DMS53 treated with DMSO at 0.1 percent for 48 hours (cell line): ENCODE measurements around the gene CDKN2AIP.
"Not testable (repeated sequence)": the region's sequence is repeated elsewhere in the genome, so short reads cannot be mapped to it uniquely, and the experiment has no call there.

ENCODE experiments used
- DNase-seq: peaks from one replicate; lab custom pipeline; 2025; ENCODE audit not compliant: unreplicated experiment; lab: John Stamatoyannopoulos, UW

CDKN2AIP gene

DNA sequence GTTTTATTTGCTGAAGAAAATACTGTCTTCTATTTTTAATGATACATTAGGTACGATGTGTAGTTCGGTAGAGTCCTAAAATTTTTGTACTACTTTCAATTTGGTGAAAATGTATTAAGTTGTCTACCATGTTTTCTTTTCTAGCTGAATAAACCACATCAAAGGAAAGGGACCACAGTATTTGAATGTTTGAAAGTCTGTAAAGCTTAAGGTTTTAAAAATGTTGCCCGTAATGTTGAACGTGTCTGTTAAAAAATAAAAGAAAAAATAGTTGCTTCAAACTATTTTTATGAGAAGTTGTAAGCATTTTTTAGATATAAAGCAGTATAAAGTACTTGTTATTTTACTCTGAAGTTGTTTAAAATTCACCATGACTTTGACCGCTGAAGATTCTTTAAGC is 3.2 kb downstream of the CDKN2AIP start:
- DNase-seq = no peak

DNA sequence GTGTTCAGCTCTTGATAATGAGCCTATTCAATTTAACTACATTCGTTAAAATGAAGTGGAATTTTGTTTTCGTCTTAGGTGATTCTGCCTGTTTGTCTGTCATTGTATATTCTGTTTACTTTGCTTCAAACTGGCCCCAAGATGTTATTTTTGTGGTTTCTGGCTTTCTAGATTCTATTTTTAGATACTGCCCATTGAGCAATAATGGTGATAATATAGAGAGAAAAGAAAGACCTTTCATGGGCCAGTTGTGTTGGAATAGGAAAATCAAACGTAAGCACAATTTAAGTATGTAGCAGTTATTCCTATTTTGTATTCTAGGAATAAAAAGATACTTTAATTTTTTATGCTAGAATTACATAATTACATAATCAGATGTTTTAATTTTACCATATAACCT is 4.0 kb downstream of the CDKN2AIP start:
- no peak for DNase-seq

GRCh38 chr4:183449193-183449882 is 4.9 kb downstream of the CDKN2AIP start:
- no peak for DNase-seq

- no peak for DNase-seq
Observed at GRCh38 chr4:183450108-183450507, 5.7 kb downstream of the CDKN2AIP start.

DNA sequence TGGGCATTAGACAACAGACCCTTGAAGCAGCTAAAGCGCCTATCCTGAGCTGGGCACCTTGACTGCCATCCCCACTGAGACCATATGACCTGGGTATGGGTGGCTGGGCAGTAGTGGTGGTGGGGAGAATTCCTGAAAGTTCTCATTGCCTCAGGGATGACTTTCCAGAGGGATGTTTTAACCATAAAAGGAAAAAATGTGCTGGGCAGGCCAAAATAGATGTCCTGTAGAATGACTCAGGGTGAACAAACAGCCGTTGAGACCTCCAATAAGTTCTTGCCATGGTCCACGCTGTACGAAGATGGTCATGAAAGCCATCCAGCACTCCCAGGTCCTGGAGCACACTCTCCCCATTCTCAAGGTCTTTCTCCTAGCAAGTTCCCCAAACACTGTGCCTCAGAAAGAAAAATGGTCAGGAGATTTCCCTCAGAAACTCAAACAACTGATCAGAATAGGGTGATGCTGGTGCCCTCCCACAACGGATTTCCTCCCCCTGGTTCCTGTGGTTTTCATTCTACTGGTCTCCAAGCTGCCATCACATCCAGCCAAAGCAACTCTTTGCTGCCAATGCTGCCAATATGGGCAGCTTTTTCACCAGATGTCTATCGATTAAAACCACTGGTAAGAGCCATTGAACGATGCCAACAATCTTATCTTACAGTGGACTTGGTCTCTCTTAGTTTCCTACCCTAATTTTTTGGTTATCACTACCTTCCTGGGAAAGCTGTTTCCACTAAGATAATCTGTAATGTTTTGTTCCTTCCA is 11.2 kb downstream of the CDKN2AIP start:
- DNase-seq = no peak

- DNase-seq = no peak
Observed at GRCh38 chr4:183458005-183458404, 13.6 kb downstream of the CDKN2AIP start.

DNA sequence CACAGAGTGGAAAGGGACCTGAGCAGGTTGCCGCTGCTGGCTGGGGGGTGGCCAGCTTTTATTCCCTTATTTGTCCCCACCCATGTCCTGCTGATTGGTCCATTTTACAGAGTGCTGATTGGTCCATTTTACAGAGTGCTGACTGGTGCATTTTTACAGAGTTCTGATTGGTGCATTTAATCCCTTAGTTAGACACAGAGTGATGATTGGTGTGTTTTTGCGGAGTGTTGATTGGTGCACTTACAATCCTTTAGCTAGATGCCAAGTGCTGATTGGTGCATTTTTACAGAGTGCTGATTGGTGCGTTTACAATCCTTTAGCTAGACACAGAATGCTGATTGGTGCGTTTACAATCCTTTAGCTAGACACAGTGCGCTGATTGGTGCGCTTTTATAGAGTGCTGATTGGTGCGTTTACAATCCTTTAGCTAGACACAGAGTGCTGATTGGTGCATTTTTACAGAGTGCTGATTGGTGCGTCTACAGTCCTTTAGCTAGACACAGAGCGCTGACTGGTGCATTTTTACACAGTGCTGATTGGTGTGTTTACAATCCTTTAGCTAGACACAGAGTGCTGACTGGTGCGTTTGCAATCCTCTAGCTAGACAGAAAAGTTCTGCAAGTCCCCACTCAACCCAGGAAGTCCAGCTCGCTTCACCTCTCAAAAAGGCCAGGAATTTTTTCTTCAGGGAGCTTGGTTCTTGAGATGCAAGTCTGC is 19.6 kb downstream of the CDKN2AIP start:
- DNase-seq = not testable (repeated sequence)

- not testable (repeated sequence) for DNase-seq
Observed at GRCh38 chr4:183465879-183466278, 21.4 kb downstream of the CDKN2AIP start.

- DNase-seq = no peak
Observed at GRCh38 chr4:183467246-183467645, 22.8 kb downstream of the CDKN2AIP start.

DNA sequence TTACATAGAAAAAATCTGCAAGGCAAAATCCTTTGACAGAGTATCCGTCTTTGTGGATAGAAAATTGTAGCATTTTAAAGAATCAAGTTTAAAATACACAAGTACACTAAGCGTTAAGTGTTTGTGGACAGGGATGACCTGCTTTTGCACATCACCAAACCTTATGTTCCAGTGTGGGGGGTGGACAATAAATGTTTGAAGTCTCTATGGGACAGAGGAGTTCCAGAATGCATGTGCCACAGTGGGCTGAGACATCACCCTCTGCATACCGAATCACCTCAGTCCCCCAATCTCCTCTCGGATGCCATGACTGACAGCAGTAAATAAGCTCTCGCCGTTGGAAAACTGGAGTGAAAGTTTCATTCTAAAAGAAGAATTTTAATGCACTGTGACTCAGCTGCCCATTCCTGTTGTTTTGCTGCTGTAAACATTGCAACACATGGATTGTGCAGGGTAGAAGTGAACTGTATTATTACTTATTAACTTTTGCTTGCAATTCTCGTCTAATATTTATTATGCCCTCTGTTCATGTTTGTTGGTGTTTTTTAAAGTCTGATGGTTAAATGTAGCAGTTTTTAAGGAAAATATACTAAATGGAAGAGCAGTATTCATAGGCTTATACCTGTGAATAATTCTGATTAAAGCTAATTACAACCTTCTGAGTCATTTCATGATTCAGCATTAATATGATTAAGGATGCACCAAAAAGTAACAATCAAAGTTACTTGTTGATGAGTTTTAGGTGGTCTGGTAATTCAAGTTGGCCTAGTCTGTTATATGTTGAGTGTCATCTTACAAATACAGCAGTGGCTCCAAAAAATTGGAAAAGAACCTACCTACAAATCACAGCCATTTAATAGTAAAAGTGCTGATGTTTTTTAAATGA is 24.0 kb downstream of the CDKN2AIP start:
- DNase-seq = no peak

DNA sequence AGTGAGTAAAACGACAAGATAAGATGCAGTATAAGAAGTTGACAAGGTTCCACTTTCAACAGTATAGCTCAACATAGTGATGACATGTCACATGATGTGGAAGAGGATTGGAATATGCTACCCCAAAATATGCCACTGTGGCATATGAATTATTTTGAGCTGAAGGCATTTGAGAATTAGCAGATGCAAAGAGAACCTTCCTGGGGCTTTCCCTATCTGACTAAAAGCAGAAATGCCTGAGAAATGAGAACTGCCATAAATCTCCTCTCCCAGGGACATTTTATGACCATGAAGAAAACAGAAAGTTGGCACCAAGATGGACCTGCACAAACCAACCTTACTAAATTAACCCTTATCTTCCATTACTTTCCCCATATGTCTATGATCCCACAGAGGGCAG is 24.8 kb downstream of the CDKN2AIP start:
- no peak for DNase-seq

DNA sequence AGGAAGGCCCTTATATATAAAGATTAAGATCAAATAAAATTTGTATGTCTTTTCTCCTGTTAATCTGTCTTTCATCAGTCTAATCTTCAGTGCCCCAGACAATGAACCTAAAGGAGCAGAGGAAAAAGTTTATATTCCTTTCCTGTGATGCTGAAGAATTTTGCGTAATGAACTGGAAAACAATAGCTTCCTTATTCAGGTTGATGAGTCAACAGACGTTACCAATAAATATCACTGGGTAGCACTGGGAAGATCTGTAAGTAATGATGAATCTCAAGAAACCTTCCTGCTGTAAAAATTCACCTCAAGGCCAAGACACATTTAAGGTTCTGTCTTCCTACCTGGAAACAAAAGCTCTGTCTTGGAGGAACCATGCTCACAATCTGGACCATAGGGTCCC is 25.5 kb downstream of the CDKN2AIP start:
- no peak for DNase-seq

- DNase-seq = no peak
Observed at GRCh38 chr4:183470821-183471220, 26.4 kb downstream of the CDKN2AIP start.

GRCh38 chr4:183471946-183472708 is 27.7 kb downstream of the CDKN2AIP start:
- peak; percentile 32 for DNase-seq

DNA sequence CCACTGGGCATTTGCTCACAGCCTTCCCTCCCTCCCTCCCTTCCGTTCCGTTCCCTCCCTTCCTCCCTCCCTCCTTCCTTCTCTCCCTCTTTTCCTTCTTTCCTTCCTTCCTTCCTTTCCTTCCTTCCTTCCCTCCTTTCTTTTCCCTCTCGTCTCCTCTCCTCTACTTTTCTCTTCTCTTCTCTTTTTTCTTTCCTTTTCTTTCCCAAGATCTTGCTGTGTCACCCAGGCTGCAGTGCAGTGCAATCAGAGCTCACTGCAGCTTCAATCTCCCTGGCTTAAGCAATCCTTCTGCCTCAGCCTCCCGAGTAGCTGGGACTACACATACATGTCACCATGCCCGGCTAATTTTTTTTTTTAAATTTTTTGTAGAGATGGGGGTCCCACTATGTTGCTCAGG is 33.7 kb downstream of the CDKN2AIP start:
- DNase-seq = no peak

DNA sequence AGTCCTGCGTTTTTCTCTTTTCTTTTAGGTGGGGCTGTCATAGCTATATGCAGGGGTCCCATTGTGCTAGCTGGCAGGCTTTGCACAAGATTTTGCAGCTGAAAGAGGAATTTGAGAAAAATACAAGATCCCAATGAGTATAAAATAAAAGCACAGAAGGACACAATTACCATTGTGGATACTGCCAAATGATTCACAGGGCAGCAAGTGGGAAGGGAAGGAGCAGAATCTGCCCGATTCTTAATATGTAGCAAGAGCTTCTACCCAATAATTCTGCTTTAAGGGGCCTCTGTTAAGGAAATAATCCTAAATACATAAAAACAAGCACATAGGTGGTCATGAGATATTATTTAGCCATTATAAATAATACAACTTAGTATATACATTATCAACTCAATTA is 34.5 kb downstream of the CDKN2AIP start:
- no peak for DNase-seq

GRCh38 chr4:183482515-183483095 is 38.2 kb downstream of the CDKN2AIP start:
- not testable (repeated sequence) for DNase-seq

GRCh38 chr4:183483997-183484396 is 39.6 kb downstream of the CDKN2AIP start:
- DNase-seq = no peak

GRCh38 chr4:183485411-183486160 is 41.1 kb downstream of the CDKN2AIP start:
- no peak for DNase-seq
